H1 (cell line): ENCODE measurements around the gene SEH1L. TPM values are rescaled to one million over a fixed set of nuclear protein-coding genes. Genes with fewer than 3 reads are reported as not detected.
"Not testable (repeated sequence)": the region's sequence is repeated elsewhere in the genome, so short reads cannot be mapped to it uniquely, and the experiment has no call there.

ENCODE experiments used
- CTCF ChIA-PET: fragments of 300-600 bp; sonication (Branson Sonifier 250); formaldehyde crosslinking; loops from one replicate; lab custom pipeline; 2021; ENCODE audit not compliant: partially characterized antibody; lab: Charles Lee
- POLR2A ChIA-PET: fragments of 300-600 bp; sonication (Branson Sonifier 250); formaldehyde crosslinking; loops from one replicate; lab custom pipeline; 2021; ENCODE audit warnings: inconsistent platforms; ENCODE audit not compliant: partially characterized antibody; lab: Charles Lee
- DNase-seq, 2 experiments: peaks; one replicate each; pipeline versions ENCODE4 v3.0.0 to v3.0.0-alpha.2; 2010 to 2022; ENCODE audit warnings: low spot score in 2 of 2, low read depth in 1 of 2, mixed read lengths in 1 of 2
- FAIRE-seq: peaks from 2 replicates; lab custom pipeline; 2011; peaks lifted over from hg19 to GRCh38; lab: Jason Lieb, UNC
- H2AFZ ChIP-seq: 2 replicates; pipeline ENCODE4 v1.8.1; 2012; ENCODE audit warnings: low read length, inconsistent platforms
- H2AK5ac ChIP-seq: 2 replicates; pipeline ENCODE4 v1.6.1; 2013; ENCODE audit warnings: low read depth, low read length
- H2BK120ac ChIP-seq: replicated peaks from 2 replicates; pipeline ENCODE3; 2013; ENCODE audit warnings: low read depth, low read length, inconsistent platforms
- H2BK12ac ChIP-seq: 2 replicates; pipeline ENCODE4 v1.6.1; 2013; ENCODE audit warnings: low read depth, low read length
- H2BK15ac ChIP-seq: 2 replicates; pipeline ENCODE4 v1.6.1; 2013; ENCODE audit warnings: low read length
- H2BK20ac ChIP-seq: 2 replicates; pipeline ENCODE4 v1.6.1; 2013; ENCODE audit warnings: low read length
- H2BK5ac ChIP-seq: 2 replicates; pipeline ENCODE4 v1.6.1; 2013; ENCODE audit warnings: low read depth, low read length
- H3K14ac ChIP-seq: 2 replicates; pipeline ENCODE4 v1.6.1; 2013; ENCODE audit warnings: inconsistent platforms; ENCODE audit not compliant: insufficient read length
- H3K18ac ChIP-seq: 2 replicates; pipeline ENCODE4 v1.6.1; 2013; ENCODE audit warnings: low read length; ENCODE audit errors: extremely low read depth
- H3K23ac ChIP-seq: 2 replicates; pipeline ENCODE4 v1.6.1; 2013; ENCODE audit warnings: inconsistent platforms; ENCODE audit not compliant: insufficient read length
- H3K23me2 ChIP-seq: 2 replicates; pipeline ENCODE4 v1.6.1; 2013; ENCODE audit warnings: low read depth, low read length
- H3K27ac ChIP-seq: 2 replicates; pipeline ENCODE4 v1.6.1; 2011; ENCODE audit warnings: low read depth, low read length, inconsistent platforms
- H3K27me3 ChIP-seq, 4 experiments: replicated peaks in 1 of 4; 1 replicate in 1 of 4; 2 replicates in 3 of 4; pipeline versions ENCODE4 v1.6.1 to v1.8.1; 2011 to 2013; ENCODE audit warnings: low read length in 3 of 4, mild to moderate bottlenecking in 3 of 4, inconsistent platforms in 2 of 4, mixed read lengths in 2 of 4, moderate library complexity in 1 of 4; ENCODE audit not compliant: control insufficient read depth in 3 of 4, insufficient read depth in 3 of 4; ENCODE audit errors: extremely low read depth in 1 of 4
- H3K36me3 ChIP-seq, 4 experiments: 2 replicates each; pipeline versions ENCODE4 v1.6.1 to v1.8.1; 2011 to 2013; ENCODE audit warnings: mild to moderate bottlenecking in 4 of 4, low read length in 3 of 4, moderate library complexity in 2 of 4, control low read depth in 1 of 4, inconsistent platforms in 1 of 4; ENCODE audit not compliant: insufficient read depth in 4 of 4, control insufficient read depth in 2 of 4
- H3K4ac ChIP-seq: replicated peaks from 2 replicates; pipeline ENCODE3; 2013; ENCODE audit warnings: low read length, low read depth, mixed read lengths, inconsistent platforms; ENCODE audit not compliant: insufficient read length
- H3K4me1 ChIP-seq, 4 experiments: replicated peaks in 1 of 4; 1 replicate in 1 of 4; 2 replicates in 3 of 4; pipeline versions ENCODE4 v1.6.1 to v1.8.1; 2011 to 2013; ENCODE audit warnings: low read length in 3 of 4, inconsistent platforms in 2 of 4, mixed read lengths in 1 of 4; ENCODE audit not compliant: insufficient read depth in 4 of 4, control insufficient read depth in 3 of 4
- H3K4me2 ChIP-seq, 2 experiments: 2 replicates each; pipeline versions ENCODE4 v1.6.1 to v1.8.1; 2011 to 2013; ENCODE audit warnings: low read depth in 2 of 2, low read length in 2 of 2, control low read depth in 1 of 2, inconsistent platforms in 1 of 2, mild to moderate bottlenecking in 1 of 2; ENCODE audit not compliant: insufficient read depth in 1 of 2
- H3K4me3 ChIP-seq, 4 experiments: fragments of 200-600, 300-600 bp in 1 of 4; sonication (generic), shearing (Covaris generic), sonication (Bioruptor Twin) in 1 of 4; 2 replicates each; pipeline versions ENCODE4 v1.5.1 to v1.8.1; 2011 to 2016; ENCODE audit warnings: low read length in 4 of 4, low read depth in 3 of 4, control low read depth in 2 of 4, inconsistent platforms in 2 of 4, mild to moderate bottlenecking in 2 of 4, mixed read lengths in 1 of 4, moderate library complexity in 1 of 4; ENCODE audit not compliant: insufficient read depth in 2 of 4; ENCODE audit errors: extremely low read depth in 1 of 4
- H3K56ac ChIP-seq: replicated peaks from 2 replicates; pipeline ENCODE3; 2013; ENCODE audit warnings: low read depth, mild to moderate bottlenecking, mixed read lengths, low read length, inconsistent platforms; ENCODE audit not compliant: insufficient read length
- H3K79me1 ChIP-seq: 2 replicates; pipeline ENCODE4 v1.6.1; 2013; ENCODE audit warnings: low read depth, low read length, control low read depth
- H3K79me2 ChIP-seq, 2 experiments: 2 replicates each; pipeline versions ENCODE4 v1.6.1 to v1.8.1; 2012 to 2013; ENCODE audit warnings: low read length in 2 of 2, mild to moderate bottlenecking in 2 of 2, inconsistent platforms in 1 of 2; ENCODE audit not compliant: insufficient read depth in 2 of 2, control insufficient read depth in 1 of 2
- H3K9ac ChIP-seq, 4 experiments: replicated peaks in 1 of 4; 1 replicate in 1 of 4; 2 replicates in 3 of 4; pipeline versions ENCODE4 v1.6.1 to v1.8.1; 2011 to 2013; ENCODE audit warnings: low read depth in 3 of 4, low read length in 3 of 4, control low read depth in 2 of 4, mild to moderate bottlenecking in 2 of 4, moderate library complexity in 2 of 4, inconsistent platforms in 1 of 4; ENCODE audit errors: extremely low read depth in 1 of 4
- H3K9me3 ChIP-seq, 2 experiments: 2 replicates each; pipeline versions ENCODE4 v1.6.1 to v1.8.1; 2012 to 2013; ENCODE audit warnings: mild to moderate bottlenecking in 2 of 2, moderate library complexity in 2 of 2, control low read depth in 1 of 2, inconsistent platforms in 1 of 2, low read depth in 1 of 2, low read length in 1 of 2, mixed read lengths in 1 of 2; ENCODE audit not compliant: insufficient read depth in 2 of 2
- H4K20me1 ChIP-seq, 2 experiments: replicated peaks in 1 of 2; 2 replicates each; pipeline versions ENCODE3 to v1.8.1; 2011 to 2013; ENCODE audit warnings: inconsistent platforms in 2 of 2, low read length in 2 of 2, mild to moderate bottlenecking in 1 of 2; ENCODE audit not compliant: insufficient read depth in 2 of 2, control insufficient read depth in 1 of 2
- H4K5ac ChIP-seq: 2 replicates; pipeline ENCODE4 v1.6.1; 2013; ENCODE audit warnings: low read length, low read depth, mixed read lengths, inconsistent platforms; ENCODE audit not compliant: insufficient read length
- H4K8ac ChIP-seq: 2 replicates; pipeline ENCODE4 v1.8.0; 2013; ENCODE audit warnings: mild to moderate bottlenecking, moderate library complexity, low read length, inconsistent platforms; ENCODE audit not compliant: insufficient read depth; ENCODE audit errors: extremely low read depth
- H4K91ac ChIP-seq: replicated peaks from 2 replicates; pipeline ENCODE3; 2013; ENCODE audit warnings: low read length, mixed read lengths, inconsistent platforms; ENCODE audit not compliant: insufficient read length
- WGBS, 2 experiments: shearing (Covaris generic) in 1 of 2; methylation state at CpG; one replicate each; pipeline versions ENCODE4 v1.1.6 to v1.1.7; 2013 to 2015; ENCODE audit warnings: low lambda C conversion rate in 2 of 2, mixed read lengths in 2 of 2, inconsistent platforms in 1 of 2, low coverage in 1 of 2, missing lambda C conversion rate in 1 of 2; ENCODE audit not compliant: insufficient replicate concordance in 2 of 2, insufficient coverage in 1 of 2, insufficient read length in 1 of 2; ENCODE audit errors: extremely low coverage in 1 of 2, missing lambda C conversion rate in 1 of 2; 5-methylcytosine and 5-hydroxymethylcytosine counted together
- polyA plus RNA-seq, 7 experiments: library from polyadenylated mRNA; depleted of rRNA in 3 of 7; stranded (reverse) in 5 of 7; unstranded in 2 of 7; fragments of >200 nt in 5 of 7; fragments of 200-250 nt in 2 of 7; gene quantifications; 1 replicate in 5 of 7; 2 replicates in 1 of 7; 4 replicates in 1 of 7; pipeline versions ENCODE4 v1.2.1 to v1.2.3, GENCODE V29; 2011 to 2013; ENCODE audit warnings: missing spikeins in 2 of 7, mixed read lengths in 2 of 7
- total RNA-seq: library from RNA; stranded (reverse); fragmentation: NEBNext Ultra II Directional; extraction: Animal tissue kit (Norgen Biotek cat#: 25700); gene quantifications from 2 replicates; pipeline ENCODE4 v1.2.1, GENCODE V29; 2021

Gene SEH1L
- total and polyA plus RNA-seq, 2 of the 8 experiments (the other 6 are each of a cell fraction or from before 2014, with no cell fraction given) = 41.7 to 96.7 TPM

DNA sequence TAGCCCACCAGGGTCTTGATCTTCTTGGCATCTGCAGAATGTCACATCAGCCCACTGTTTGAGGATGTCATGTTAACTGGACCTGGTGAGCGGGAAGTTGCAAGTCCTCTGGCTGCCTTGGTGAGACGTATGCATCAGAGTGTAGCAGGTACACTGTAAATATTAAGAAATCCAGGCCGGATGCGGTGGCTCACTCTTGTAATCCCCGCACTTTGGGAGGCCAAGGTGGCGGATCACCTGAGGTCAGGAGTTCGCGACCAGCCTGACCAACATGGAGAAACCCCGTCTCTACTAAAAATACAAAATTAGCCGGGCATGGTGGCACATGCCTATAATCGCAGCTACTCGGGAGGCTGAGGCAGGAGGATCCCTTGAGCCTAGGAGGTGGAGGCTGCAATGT, 46.6 kb upstream of the SEH1L start:
- H3K9ac ChIP-seq, H4K20me1 ChIP-seq, POLR2A ChIA-PET, H3K27me3 ChIP-seq, H2BK12ac ChIP-seq, H4K8ac ChIP-seq, H4K5ac ChIP-seq, DNase-seq, H2BK120ac ChIP-seq, H2BK5ac ChIP-seq, H3K36me3 ChIP-seq, H3K23ac ChIP-seq, H4K91ac ChIP-seq, H3K4me1 ChIP-seq, H3K79me2 ChIP-seq, H3K4ac ChIP-seq, H2BK20ac ChIP-seq, H3K9me3 ChIP-seq, H3K14ac ChIP-seq, H3K27ac ChIP-seq, H3K4me2 ChIP-seq, H2AK5ac ChIP-seq, H2AFZ ChIP-seq, H3K23me2 ChIP-seq, FAIRE-seq, H3K79me1 ChIP-seq, H2BK15ac ChIP-seq, H3K4me3 ChIP-seq, H3K18ac ChIP-seq, H3K56ac ChIP-seq: not testable (repeated sequence)
- 97% methylated on average over 12 of the region's 12 CpGs; no CpG with 5 or more reads in 1 of the 2 experiments for WGBS, 2 experiments
- CTCF ChIA-PET = interaction anchor here (2.4 kb wide), 1 partner anchor 14 kb away, joined by 7 read pairs; no protein-coding TSS in a partner anchor
